H1 (cell line): Measurements from ENCODE around the gene SNU13. TPM values are rescaled to one million over a fixed set of nuclear protein-coding genes. Genes with fewer than 3 reads are reported as not detected.

Source experiments
- ATF3 ChIP-seq: IDR thresholded peaks from 2 replicates; pipeline ENCODE4 v1.6.1; 2011; ENCODE audit warnings: low read depth, mild to moderate bottlenecking, low read length; ENCODE audit not compliant: insufficient read depth
- BCL11A ChIP-seq, 2 experiments: IDR thresholded peaks; one replicate each; pipeline ENCODE4 v1.6.1; 2011; ENCODE audit warnings: low read depth in 2 of 2, low read length in 2 of 2, mild to moderate bottlenecking in 2 of 2
- BRCA1 ChIP-seq: IDR thresholded peaks from 2 replicates; pipeline ENCODE4 v1.6.1; 2012; ENCODE audit warnings: low read depth, low read length, improper control_type of control experiment
- CBX8 ChIP-seq: fragments of 300-800, 300-1000 bp; sonication (generic); IDR thresholded peaks from 2 replicates; pipeline ENCODE4 v1.7.1; 2016; ENCODE audit warnings: low read depth, low read length, borderline replicate concordance
- CREB1 ChIP-seq: IDR thresholded peaks from 2 replicates; pipeline ENCODE4 v1.6.1; 2012; ENCODE audit warnings: inconsistent platforms
- NANOG ChIP-seq: IDR thresholded peaks from 2 replicates; pipeline ENCODE4 v1.6.1; 2011; ENCODE audit warnings: low read length, low read depth, mild to moderate bottlenecking, inconsistent platforms; ENCODE audit not compliant: insufficient read depth, poor library complexity, severe bottlenecking
- POLR2AphosphoS5 ChIP-seq: IDR thresholded peaks from 2 replicates; pipeline ENCODE4 v1.6.1; 2011; ENCODE audit warnings: low read depth, low read length
- RXRA ChIP-seq: IDR thresholded peaks from 2 replicates; pipeline ENCODE4 v1.6.1; 2011; ENCODE audit warnings: low read depth, mild to moderate bottlenecking, low read length, moderate library complexity; ENCODE audit not compliant: insufficient read depth
- SAP30 ChIP-seq: fragments of 300-600 bp; sonication (generic); IDR thresholded peaks from 2 replicates; pipeline ENCODE4 v1.7.1; 2012; ENCODE audit warnings: low read length, moderate library complexity, mild to moderate bottlenecking, inconsistent platforms; ENCODE audit not compliant: insufficient read depth, insufficient replicate concordance
- SIRT6 ChIP-seq: IDR thresholded peaks from one replicate; pipeline ENCODE4 v1.7.1; 2012; ENCODE audit warnings: low read length, inconsistent platforms
- TAF7 ChIP-seq: optimal IDR thresholded peaks from 2 replicates; pipeline ENCODE3; 2011; ENCODE audit warnings: low read depth, mild to moderate bottlenecking, inconsistent platforms, low read length, moderate library complexity, borderline replicate concordance
- polyA plus RNA-seq, 7 experiments: library from polyadenylated mRNA; depleted of rRNA in 3 of 7; stranded (reverse) in 5 of 7; unstranded in 2 of 7; fragments of >200 nt in 5 of 7; fragments of 200-250 nt in 2 of 7; gene quantifications; 1 replicate in 5 of 7; 2 replicates in 1 of 7; 4 replicates in 1 of 7; pipeline versions ENCODE4 v1.2.1 to v1.2.3, GENCODE V29; 2011 to 2013; ENCODE audit warnings: missing spikeins in 2 of 7, mixed read lengths in 2 of 7
- total RNA-seq: library from RNA; stranded (reverse); fragmentation: NEBNext Ultra II Directional; extraction: Animal tissue kit (Norgen Biotek cat#: 25700); gene quantifications from 2 replicates; pipeline ENCODE4 v1.2.1, GENCODE V29; 2021
- TF ChIP-seq, protein P1 (sequence below): fragments of 300-600 bp; sonication (generic); IDR thresholded peaks from 2 replicates; pipeline ENCODE4 v1.7.1; 2012; ENCODE audit warnings: low read length, moderate library complexity, mild to moderate bottlenecking, inconsistent platforms; ENCODE audit not compliant: insufficient replicate concordance

The SNU13 gene
- total and polyA plus RNA-seq, 2 of the 8 experiments (the other 6 are each of a cell fraction or from before 2014, with no cell fraction given) = 241 to 281 TPM

- TF ChIP-seq, protein P1, sequence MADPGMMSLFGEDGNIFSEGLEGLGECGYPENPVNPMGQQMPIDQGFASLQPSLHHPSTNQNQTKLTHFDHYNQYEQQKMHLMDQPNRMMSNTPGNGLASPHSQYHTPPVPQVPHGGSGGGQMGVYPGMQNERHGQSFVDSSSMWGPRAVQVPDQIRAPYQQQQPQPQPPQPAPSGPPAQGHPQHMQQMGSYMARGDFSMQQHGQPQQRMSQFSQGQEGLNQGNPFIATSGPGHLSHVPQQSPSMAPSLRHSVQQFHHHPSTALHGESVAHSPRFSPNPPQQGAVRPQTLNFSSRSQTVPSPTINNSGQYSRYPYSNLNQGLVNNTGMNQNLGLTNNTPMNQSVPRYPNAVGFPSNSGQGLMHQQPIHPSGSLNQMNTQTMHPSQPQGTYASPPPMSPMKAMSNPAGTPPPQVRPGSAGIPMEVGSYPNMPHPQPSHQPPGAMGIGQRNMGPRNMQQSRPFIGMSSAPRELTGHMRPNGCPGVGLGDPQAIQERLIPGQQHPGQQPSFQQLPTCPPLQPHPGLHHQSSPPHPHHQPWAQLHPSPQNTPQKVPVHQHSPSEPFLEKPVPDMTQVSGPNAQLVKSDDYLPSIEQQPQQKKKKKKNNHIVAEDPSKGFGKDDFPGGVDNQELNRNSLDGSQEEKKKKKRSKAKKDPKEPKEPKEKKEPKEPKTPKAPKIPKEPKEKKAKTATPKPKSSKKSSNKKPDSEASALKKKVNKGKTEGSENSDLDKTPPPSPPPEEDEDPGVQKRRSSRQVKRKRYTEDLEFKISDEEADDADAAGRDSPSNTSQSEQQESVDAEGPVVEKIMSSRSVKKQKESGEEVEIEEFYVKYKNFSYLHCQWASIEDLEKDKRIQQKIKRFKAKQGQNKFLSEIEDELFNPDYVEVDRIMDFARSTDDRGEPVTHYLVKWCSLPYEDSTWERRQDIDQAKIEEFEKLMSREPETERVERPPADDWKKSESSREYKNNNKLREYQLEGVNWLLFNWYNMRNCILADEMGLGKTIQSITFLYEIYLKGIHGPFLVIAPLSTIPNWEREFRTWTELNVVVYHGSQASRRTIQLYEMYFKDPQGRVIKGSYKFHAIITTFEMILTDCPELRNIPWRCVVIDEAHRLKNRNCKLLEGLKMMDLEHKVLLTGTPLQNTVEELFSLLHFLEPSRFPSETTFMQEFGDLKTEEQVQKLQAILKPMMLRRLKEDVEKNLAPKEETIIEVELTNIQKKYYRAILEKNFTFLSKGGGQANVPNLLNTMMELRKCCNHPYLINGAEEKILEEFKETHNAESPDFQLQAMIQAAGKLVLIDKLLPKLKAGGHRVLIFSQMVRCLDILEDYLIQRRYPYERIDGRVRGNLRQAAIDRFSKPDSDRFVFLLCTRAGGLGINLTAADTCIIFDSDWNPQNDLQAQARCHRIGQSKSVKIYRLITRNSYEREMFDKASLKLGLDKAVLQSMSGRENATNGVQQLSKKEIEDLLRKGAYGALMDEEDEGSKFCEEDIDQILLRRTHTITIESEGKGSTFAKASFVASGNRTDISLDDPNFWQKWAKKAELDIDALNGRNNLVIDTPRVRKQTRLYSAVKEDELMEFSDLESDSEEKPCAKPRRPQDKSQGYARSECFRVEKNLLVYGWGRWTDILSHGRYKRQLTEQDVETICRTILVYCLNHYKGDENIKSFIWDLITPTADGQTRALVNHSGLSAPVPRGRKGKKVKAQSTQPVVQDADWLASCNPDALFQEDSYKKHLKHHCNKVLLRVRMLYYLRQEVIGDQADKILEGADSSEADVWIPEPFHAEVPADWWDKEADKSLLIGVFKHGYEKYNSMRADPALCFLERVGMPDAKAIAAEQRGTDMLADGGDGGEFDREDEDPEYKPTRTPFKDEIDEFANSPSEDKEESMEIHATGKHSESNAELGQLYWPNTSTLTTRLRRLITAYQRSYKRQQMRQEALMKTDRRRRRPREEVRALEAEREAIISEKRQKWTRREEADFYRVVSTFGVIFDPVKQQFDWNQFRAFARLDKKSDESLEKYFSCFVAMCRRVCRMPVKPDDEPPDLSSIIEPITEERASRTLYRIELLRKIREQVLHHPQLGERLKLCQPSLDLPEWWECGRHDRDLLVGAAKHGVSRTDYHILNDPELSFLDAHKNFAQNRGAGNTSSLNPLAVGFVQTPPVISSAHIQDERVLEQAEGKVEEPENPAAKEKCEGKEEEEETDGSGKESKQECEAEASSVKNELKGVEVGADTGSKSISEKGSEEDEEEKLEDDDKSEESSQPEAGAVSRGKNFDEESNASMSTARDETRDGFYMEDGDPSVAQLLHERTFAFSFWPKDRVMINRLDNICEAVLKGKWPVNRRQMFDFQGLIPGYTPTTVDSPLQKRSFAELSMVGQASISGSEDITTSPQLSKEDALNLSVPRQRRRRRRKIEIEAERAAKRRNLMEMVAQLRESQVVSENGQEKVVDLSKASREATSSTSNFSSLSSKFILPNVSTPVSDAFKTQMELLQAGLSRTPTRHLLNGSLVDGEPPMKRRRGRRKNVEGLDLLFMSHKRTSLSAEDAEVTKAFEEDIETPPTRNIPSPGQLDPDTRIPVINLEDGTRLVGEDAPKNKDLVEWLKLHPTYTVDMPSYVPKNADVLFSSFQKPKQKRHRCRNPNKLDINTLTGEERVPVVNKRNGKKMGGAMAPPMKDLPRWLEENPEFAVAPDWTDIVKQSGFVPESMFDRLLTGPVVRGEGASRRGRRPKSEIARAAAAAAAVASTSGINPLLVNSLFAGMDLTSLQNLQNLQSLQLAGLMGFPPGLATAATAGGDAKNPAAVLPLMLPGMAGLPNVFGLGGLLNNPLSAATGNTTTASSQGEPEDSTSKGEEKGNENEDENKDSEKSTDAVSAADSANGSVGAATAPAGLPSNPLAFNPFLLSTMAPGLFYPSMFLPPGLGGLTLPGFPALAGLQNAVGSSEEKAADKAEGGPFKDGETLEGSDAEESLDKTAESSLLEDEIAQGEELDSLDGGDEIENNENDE = no peak
- no peak for TF ChIP-seq POLR2AphosphoS5
- no peak for TF ChIP-seq NANOG
- TF ChIP-seq BCL11A (IDR thresholded peaks at IDR 0.05; ENCODE audit: low read depth in 2 of 2, low read length in 2 of 2) = no peak
- TF ChIP-seq RXRA = no peak
- no peak for TF ChIP-seq TAF7
- no peak for TF ChIP-seq CREB1
- TF ChIP-seq ATF3 = no peak
- TF ChIP-seq SIRT6 = no peak
- no peak for TF ChIP-seq SAP30
- TF ChIP-seq CBX8 = no peak
- TF ChIP-seq BRCA1 = no peak
These were observed 27.6 kb downstream of the SNU13 start (continued) for GRCh38 chr22:41661088-41661487.
